ENCODE data around the gene PBLD.
"Not testable (repeated sequence)": the region's sequence is repeated elsewhere in the genome, so short reads cannot be mapped to it uniquely, and the experiment has no call there.

PBLD gene

DNA sequence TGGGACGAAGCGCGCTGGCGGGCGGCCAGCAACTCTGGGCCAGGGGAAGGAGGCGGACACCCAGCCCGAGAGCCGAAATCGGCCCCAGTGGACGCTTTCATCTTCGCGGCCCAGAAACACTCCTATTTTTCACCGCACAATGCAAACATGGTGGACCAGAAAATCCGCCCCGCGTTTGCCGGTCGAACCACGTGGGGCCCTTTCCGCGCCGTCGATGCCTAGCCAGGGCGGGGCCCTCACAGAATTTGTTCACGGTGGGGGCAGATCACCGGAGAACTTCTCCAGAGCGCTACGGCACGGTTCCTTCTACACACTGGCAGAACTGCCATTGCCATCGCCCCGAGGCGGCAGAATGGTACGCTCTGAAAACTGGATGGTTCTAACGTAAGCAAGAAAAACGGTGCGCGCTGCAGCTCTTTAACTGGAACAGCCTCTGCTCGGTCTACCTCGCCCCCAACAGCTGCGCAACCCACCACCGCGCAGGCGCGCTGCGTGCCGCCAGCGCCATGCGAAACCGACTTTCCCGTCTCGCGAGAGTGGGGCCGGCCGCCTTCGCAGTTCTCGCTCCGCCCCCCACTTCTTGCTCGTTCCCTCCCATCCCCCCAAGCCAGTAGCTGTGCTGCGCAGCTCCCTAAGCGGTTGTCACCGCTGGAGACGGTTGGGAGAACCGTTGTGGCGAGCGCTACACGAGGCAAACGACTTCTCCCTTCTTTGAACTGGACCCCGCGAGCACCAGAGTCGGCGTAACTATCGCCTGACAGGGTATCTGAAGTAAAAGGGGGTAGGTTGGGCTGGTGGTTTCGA lies 1.1 kb downstream of the PBLD start, which contains the start of gene HNRNPH3:
TSS of gene HNRNPH3 (plus strand) at position 610 of the 804 bp plus-strand sequence. CDS start 5,158 bp downstream, outside the sequence.
- peak; percentile 97 for FAIRE-seq

DNA sequence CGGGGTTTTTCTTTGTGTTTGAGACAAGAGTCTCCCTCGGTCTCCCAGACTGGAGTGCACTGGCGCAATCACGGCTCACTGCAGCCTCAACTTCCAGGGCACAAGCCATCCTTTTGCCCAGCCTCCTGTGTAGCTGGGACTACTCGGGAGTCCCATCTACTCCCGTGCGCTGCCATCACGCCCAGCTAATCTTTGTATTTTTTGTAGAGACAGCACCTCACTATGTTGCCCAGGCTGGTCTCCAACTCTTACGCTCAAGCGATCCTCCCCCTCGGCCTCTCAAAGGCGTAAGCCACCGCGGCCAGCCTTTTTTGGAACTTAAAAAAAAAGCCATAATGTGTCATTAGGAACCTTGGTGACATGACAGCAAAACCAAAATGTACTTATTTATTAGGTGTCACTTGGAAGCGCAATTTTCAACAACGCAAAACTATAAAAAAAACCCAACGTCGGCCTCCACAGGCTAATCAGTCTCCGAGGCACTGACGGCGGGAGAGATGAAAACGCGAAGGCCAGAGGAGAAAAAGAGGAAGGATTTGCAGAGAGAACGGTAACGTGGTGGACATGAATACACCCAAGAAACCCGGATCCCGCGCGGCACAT lies 1.8 kb downstream of the PBLD start:
- no peak for DNase-seq (ENCODE audit: insufficient read length, low spot score)
- no peak for FAIRE-seq

More for the DNA sequence above, 1.1 kb downstream of the PBLD start, which contains the start of gene HNRNPH3:
- DNase-seq (ENCODE audit: insufficient read length, low spot score): peak; percentile 95

DNA sequence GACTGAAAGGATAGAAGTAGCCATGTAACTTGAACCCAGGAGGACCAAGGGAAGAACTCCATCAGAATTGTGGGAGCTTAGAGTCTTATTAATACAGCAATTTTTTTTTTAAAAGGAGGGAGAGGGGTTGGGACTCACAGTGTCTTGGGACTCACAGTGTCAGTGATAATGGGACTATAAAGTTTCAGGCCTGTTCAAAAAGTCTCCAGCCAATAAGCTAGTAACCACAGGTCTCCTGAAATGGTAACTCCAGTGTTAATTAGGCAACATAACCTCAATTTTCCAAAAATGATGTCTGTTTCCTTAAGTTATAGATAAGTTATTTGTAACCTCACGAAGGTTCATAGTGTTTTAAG lies 3.2 kb downstream of the PBLD start:
- DNase-seq (ENCODE audit: insufficient read length, low spot score) (no peak), FAIRE-seq (no peak)

DNA sequence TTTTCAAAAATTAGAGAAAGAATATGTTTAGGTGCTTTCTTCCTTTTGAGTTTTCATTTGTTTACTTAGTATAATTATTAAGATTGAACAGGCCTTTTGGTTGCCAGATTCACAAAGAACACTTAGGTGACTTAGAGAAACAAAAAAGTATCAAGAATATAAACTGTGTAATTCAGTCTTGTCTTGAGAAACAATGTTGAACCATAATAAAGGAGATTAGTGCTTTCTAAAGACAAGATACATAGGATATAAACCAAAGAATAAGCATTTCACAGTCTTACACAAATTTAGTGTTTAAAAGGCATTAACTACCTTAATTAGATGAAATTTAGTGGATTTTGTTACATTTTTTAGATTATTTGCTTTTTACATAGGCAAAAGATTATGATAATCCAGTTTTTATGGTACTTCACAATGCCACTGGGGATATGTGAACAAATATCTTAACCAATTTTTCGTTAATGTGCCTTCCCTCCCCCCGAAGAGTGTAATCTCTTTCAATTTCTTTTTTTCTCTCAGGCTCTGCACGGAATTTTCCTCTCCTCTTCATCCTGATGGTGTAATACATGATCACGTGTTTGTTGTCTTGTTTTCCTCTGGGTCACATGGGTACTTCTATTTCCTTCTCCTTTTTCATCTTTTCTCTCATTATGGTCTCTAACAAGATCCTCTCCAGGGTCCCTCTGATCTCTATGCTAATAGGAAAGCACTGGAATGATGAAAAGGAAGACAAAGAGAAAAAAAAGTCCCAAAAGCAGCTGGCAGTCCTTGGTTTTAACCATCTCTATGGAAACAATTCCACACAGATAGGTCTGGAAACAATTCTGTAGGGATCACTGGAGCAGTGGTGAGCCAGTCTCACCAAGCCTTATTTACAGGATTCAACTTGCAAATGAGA lies 4.6 kb downstream of the PBLD start:
- FAIRE-seq (no peak), DNase-seq (ENCODE audit: insufficient read length, low spot score) (peak; percentile 20)

DNA sequence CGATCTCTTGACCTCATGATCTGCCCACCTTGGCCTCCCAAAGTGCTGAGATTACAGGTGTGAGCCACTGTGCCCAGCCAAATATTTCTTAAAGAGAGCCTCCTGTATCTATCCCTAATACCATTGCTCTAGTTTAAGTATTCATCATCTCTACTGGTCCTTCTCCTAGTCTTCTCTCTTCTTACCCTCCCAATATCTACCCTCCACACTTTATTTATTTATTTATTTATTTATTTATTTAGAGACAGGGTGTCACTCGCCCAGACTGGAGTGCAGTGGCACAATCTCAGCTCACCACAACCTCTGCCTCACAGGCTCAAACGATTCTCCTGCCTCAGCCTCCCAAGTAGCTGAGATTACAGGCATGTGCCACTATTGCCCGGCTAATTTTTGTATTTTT lies 8.3 kb downstream of the PBLD start:
- not testable (repeated sequence) for FAIRE-seq; DNase-seq (ENCODE audit: insufficient read length, low spot score)

DNA sequence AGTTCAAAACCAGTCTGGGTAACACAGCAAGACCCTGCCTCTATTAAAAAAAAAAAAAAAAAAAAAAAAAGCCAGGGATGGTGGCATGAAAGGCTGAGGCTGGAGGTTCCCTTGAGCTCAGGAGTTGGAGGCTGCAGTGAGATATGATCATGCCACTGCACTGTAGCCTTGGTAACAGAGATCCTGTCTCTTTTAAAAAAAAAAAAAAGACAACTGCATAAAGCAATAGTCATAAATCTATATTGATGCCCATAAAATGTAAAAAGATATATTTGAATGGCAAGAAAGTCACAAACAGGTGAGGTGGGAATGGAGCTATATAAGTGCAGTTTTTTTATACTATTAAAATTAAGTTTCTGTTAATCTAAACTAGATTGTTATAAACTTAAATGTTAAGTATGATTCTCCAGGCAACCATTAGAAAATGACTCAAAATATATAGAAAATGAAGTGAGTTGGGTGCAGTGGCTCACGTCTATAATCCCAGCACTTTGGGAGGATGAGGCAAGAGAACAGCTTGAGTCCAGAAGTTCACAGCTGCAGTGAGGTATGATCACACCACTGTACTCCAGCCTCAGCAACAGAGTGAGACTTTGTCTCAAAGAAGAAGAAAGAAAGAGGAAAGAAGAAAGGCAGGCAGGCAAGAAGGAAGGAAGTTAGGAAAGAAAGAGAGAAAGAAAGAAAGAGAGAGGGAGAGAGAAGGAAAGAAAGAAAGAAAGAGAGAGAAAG lies 14.2 kb downstream of the PBLD start:
- DNase-seq (ENCODE audit: insufficient read length, low spot score) (no peak), FAIRE-seq (no peak)

DNA sequence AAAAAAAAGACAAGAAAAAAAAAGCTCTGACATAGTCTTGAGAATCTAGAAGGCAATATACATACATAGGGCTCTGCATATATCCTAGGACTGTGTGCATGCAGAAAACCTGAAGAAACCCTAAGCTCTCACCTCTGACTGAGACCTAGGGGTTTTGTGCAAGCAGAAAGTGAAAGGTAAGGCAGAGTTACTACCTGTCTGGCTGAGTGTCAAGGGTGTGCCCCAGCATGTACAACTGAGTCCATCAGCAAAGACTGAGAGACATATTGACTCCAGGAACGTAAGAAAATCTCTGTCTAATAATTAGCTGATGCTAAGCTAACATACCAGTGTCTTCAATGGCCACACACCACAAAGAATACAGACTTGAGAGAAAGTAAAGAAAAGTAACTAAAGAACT lies 17.1 kb downstream of the PBLD start:
- no peak for DNase-seq (ENCODE audit: insufficient read length, low spot score)
- no peak for FAIRE-seq

DNA sequence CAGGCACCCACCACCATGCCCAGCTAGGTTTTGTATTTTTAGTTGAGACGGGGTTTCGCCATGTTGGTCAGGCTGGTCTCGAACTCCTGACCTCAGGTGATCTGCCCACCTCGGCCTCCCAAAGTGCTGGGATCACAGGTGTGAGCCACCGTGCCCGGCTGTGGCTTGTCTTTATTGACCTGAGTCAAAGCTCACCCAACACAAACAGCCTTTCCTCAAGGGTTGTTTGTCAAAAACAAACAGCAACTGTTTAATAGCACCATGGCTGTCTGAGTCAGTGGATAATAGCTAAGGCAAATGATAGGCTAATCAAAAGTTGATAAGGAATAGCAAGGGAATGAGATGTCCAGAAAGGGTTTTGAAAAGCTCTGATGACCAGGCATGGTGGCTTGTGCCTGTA lies 17.8 kb downstream of the PBLD start:
- FAIRE-seq; DNase-seq (ENCODE audit: insufficient read length, low spot score): not testable (repeated sequence)

DNA sequence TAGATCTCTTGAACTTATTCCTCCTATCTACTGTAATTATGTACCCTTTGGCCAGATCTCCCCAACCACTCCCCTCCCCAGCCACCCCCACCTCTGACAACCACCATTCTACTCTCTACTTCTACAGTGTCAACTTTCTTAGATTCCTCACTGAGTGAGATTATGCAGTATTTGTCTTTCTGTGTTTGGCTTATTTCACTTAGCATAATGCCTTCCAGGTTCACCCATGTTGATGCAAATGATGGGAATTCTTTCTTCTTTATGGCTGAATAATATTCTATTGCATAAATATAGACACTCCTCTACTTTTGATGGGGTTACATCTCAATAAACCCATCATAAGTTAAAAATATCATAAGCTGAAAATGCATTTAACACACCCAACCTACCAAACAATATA lies 22.2 kb downstream of the PBLD start:
- FAIRE-seq (no peak), DNase-seq (ENCODE audit: insufficient read length, low spot score) (no peak)

DNA sequence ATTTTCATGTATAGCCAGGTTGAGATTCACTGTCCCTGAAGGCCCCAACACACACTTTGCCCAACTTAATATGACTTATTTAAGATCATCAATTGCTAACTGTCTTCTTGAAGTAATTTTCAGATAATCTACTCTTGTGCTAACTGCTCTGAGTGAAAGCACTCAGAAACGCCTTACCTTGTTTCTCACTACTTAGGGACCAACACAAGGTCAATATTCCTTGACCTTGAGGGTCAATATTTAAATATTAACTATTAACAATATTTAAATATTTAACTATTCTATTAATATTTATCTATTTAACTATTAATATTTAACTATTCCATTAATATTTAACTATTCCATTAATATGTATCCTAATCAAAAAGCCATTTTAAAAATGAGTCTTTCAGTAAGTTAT lies 26.9 kb downstream of the PBLD start:
- DNase-seq (ENCODE audit: insufficient read length, low spot score) (no peak), FAIRE-seq (no peak)

DNA sequence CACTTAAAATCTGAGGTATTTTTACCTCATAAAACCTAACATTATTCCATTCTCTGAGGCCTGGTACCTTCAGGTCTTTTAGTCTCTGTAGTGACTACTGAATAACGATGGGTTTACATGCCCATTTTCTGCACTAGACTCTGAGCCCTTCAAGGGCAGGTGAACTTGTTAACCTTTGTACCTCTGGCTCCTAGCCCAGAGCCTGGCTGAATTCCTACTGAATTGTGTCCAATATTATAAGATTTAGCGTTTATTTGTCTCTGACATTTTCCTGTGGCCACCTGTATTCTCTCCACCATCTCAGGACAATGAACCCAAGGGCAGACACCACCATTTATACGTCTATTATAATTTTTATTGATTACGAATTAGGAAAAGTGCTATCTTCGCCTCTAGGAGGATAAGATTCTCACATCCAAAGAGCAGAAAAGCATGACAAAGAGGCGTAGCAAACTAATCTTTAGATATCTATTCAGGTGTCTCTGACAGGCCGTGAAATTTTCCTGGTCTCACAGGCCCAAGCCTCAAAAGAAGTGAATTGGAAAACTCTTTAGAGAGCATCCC lies 28.8 kb downstream of the PBLD start:
- FAIRE-seq (no peak), DNase-seq (ENCODE audit: insufficient read length, low spot score) (no peak)

DNA sequence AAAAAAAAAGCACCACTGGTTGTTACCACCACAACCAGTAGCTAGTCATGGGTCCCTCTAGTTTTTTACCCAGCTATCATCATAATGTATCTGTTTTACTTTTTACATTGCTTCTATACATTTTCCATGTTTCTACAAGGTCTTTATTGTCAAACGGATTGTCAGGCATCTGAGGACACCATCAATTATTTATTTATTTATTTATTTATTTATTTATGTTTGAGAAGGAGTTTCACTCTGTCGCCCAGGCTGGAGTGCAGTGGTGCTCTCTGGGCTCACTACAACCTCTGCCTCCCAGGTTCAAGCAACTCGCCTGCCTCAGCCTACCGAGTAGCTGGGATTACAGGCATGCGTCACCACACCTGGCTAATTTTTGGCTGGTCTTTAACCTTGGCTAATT lies 29.9 kb downstream of the PBLD start:
- FAIRE-seq: no peak
- DNase-seq (ENCODE audit: insufficient read length, low spot score): no peak

DNA sequence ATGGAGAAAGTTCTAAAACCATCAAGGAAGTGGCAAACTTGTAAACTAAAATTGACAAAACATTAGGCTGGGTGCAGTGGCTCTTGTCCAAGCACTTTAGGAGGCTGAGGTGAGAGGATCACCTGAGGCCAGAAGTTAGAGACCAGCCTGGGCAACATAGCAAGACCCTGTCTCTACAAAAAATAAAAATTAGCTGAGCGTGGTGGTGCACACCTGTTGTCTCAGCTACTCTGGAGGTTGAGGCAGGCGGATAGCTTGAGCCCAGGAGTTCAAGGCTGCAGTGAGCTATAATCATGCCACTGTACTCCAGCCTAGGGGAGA lies 30.3 kb downstream of the PBLD start:
- FAIRE-seq (no peak), DNase-seq (ENCODE audit: insufficient read length, low spot score) (no peak)

DNA sequence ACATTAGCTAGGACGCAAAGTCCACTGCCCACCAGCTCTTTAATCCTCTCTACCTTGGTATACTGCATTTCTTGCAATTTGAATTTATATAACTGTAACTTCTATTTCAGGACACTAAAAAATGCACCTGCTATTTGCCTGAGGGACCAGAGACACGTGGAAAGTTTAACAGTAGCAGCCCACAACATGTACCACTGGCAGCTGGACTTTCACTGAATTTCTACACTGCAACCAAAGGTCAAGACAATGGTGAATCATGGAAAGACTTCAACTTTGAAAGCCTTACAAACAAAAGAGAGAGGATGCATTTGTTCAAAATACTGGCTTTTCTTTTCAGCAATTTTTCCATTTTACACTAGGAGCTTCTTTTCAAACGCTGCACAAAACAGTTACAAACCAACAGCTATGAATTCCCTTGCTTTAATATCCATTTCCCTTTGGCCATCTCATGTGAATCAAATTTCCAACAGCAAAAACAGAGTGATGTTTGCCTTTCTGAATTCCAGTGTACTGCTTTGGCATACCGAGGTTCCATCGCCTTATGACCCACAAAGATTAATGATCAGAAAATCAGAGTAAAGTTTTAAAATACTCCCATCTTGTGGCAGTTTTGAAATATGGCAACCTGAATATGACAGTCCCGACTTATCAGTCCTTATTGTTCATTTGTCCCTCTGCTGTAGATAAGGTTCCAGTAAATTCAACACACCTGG lies 30.8 kb downstream of the PBLD start:
- no peak for FAIRE-seq
- peak; percentile 72 for DNase-seq (ENCODE audit: insufficient read length, low spot score)

DNA sequence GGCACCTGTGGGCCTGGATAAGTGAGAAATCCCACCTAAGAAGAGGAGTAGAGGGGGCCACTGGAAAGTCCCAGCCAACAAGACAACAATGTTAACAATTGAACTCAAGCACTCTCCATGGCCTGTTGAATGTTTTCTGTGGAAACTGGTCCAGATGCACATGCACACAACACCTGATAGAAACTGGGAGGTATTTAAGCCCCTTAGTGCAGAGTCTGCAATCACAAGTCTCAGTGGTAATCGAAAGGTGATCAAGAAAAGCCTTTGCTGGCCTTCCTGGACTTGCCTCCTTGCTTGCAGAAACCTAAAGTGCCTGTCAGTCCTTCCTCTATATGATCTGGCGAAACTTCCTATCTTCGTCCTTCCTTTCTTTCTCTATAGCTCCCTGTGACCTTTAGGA lies 31.4 kb downstream of the PBLD start:
- FAIRE-seq (no peak), DNase-seq (ENCODE audit: insufficient read length, low spot score) (no peak)

DNA sequence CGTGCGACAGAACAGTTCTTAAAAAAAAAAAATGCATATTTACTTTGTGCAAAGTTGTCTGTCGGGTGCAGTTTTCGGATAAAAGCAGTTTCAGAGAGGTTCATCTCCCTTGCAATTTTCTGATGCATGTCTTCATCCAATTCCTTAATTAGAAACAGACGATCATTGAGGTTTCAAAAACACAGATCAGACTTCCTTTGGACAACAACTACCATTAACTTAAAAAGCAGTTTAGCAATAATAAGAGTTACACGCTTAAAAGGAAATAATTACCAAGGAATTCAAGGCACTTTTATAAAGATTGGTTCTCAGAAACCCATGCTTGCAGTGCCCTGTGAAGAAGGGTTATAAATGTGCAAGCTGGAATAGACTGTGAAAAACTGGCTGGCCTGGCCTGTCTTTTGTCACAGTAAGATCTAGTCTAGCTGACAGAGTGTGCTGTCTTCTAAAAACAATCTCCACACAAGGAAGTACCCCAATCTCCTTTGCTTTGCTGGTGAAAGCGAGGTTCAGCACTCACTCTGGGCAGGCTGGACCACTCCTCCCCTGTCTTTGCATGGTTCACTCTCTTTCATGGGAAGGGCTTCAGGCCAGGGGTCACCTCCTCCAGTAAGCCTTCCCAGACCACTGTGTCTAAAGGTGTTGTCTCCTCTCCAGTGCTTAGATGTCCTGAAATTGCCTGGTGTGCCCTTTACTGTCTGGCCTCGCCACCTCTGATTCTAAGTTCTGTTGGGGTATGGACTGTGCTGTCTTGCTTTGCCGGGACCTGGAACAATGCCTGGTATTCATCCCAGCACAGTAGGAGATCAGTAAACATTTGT lies 35.7 kb downstream of the PBLD start:
- no peak for DNase-seq (ENCODE audit: insufficient read length, low spot score)
- no peak for FAIRE-seq

DNA sequence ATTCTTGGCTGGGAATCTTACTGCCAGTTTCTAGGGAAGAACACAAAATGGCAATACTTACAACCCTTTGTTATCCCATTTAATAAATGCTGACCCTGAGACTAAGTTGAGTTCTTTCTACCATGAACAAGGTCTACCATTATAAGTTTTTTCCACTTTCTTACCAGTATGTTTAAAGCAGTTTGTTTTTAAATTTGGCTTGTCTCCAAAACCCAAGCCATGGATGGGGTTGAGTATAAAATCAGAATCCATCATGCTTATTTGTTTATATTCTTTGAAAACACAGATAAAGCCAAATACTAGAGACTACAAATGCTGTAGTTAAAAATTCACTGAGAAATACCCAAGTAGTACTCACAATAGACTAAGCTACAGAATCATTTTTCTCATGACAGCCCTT lies 42.0 kb downstream of the PBLD start:
- FAIRE-seq: no peak
- DNase-seq (ENCODE audit: insufficient read length, low spot score): no peak

DNA sequence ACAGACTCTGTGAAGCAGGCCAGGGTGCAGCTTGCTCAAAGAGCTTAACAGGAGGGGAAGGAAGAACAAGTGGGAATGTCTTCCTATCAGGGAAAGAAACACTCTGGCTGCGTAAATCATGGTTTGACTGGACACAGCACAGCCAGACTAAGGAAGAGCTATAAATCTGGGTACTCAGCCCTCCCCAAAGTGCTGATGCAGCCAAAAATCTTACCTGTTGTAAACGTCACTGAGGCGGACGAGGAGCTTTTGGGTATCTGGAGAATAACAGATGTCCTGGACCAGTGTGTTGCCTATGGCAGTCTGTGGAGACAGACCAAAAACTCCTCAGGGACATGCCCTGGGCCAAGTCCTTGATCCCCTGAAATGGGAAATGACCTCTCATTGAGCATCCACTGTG lies 44.0 kb downstream of the PBLD start:
- DNase-seq (ENCODE audit: insufficient read length, low spot score): no peak
- no peak for FAIRE-seq

Data from HTR-8/SVneo (cell line).